K562 (cell line): ENCODE results near the gene CDKN1B. TPM values are rescaled to one million over a fixed set of nuclear protein-coding genes. Genes with fewer than 3 reads are reported as not detected.

Experiments
- ATAC-seq: fragments of 200-7000 bp; cut with Tn5 transposase; 3 replicates; pipeline ENCODE4 v1.9.1; 2020; ENCODE audit warnings: moderate library complexity
- BruUV-seq: library from RNA; stranded (reverse); fragments of 400-500 nt; replicated peaks from 2 replicates; lab custom pipeline; 2021; lab: Mats Ljungman, UMichigan
- CTCF ChIA-PET: fragments of 300-600 bp; formaldehyde crosslinking; extraction: SDS; loops from one replicate; lab custom pipeline; 2021; ENCODE audit warnings: low intra/inter-chr PET ratio; lab: Yijun Ruan, JAX
- POLR2A ChIA-PET: fragments of 300-600, 350-650 bp; sonication (Branson Sonifier 250); formaldehyde crosslinking; extraction: SDS; loops from one replicate; lab custom pipeline; 2021; ENCODE audit warnings: antibody characterized with exemption, inconsistent platforms; lab: Yijun Ruan, JAX
- DNase-seq, 4 experiments: peaks; one replicate each; pipeline versions ENCODE4 v3.0.0 to v3.0.0-alpha.2; 2011 to 2018; ENCODE audit warnings: low spot score in 3 of 4, mixed read lengths in 3 of 4; ENCODE audit errors: extremely low read depth in 1 of 4
- FAIRE-seq: peaks from 2 replicates; lab custom pipeline; 2011; peaks lifted over from hg19 to GRCh38; lab: Jason Lieb, UNC
- H2AFZ ChIP-seq: 2 replicates; pipeline ENCODE4 v1.6.0; 2011; ENCODE audit warnings: low read depth, low read length, control low read depth, inconsistent platforms
- H3K27ac ChIP-seq: fragments of 200-600 bp; 3 replicates; pipeline ENCODE4 v1.8.0; 2011; ENCODE audit warnings: low read depth, mild to moderate bottlenecking, control low read depth, inconsistent platforms, low read length, moderate library complexity, mixed read lengths; ENCODE audit errors: extremely low read depth
- H3K27me3 ChIP-seq, 2 experiments: fragments of 300-600 bp in 1 of 2; 2 replicates in 1 of 2; 3 replicates in 1 of 2; pipeline versions ENCODE4 v1.6.0 to v1.8.0; 2011; ENCODE audit warnings: inconsistent platforms in 2 of 2, low read length in 2 of 2, mild to moderate bottlenecking in 1 of 2, mixed read lengths in 1 of 2, moderate library complexity in 1 of 2; ENCODE audit not compliant: control insufficient read depth in 2 of 2, insufficient read depth in 2 of 2
- H3K36me3 ChIP-seq: fragments of 300-600 bp; 3 replicates; pipeline ENCODE4 v1.8.0; 2011; ENCODE audit warnings: mild to moderate bottlenecking, low read length, inconsistent platforms; ENCODE audit not compliant: control insufficient read depth, insufficient read depth
- H3K4me1 ChIP-seq, 2 experiments: fragments of 200-600 bp in 1 of 2; replicated peaks in 1 of 2; 2 replicates in 1 of 2; 3 replicates in 1 of 2; pipeline versions ENCODE4 v1.5.1 to v1.8.0; 2011; ENCODE audit warnings: inconsistent platforms in 2 of 2, low read length in 2 of 2, mild to moderate bottlenecking in 1 of 2, mixed read lengths in 1 of 2, moderate library complexity in 1 of 2; ENCODE audit not compliant: control insufficient read depth in 2 of 2, insufficient read depth in 2 of 2
- H3K4me2 ChIP-seq: 2 replicates; pipeline ENCODE4 v1.6.1; 2011; ENCODE audit warnings: low read length, control low read depth, inconsistent platforms, mixed read lengths; ENCODE audit not compliant: insufficient read depth
- H3K4me3 ChIP-seq: fragments of 200-600 bp; sonication (generic), shearing (Covaris generic); 2 replicates; pipeline ENCODE4 v1.5.1; 2016; ENCODE audit warnings: control low read depth, inconsistent platforms
- H3K79me2 ChIP-seq: fragments of 200-600 bp; 3 replicates; pipeline ENCODE4 v1.8.0; 2011; ENCODE audit warnings: low read length, inconsistent platforms; ENCODE audit not compliant: control insufficient read depth, insufficient read depth
- H3K9ac ChIP-seq, 2 experiments: 2 replicates each; pipeline versions ENCODE4 v1.6.0 to v1.6.1; 2011; ENCODE audit warnings: low read depth in 2 of 2, low read length in 2 of 2, control low read depth in 1 of 2, inconsistent platforms in 1 of 2, mild to moderate bottlenecking in 1 of 2, mixed read lengths in 1 of 2; ENCODE audit not compliant: insufficient read depth in 1 of 2
- H3K9me1 ChIP-seq: one replicate; pipeline ENCODE4 v1.6.0; 2011; ENCODE audit warnings: inconsistent platforms, mild to moderate bottlenecking, low read length, moderate library complexity; ENCODE audit not compliant: control insufficient read depth, insufficient read depth
- H3K9me3 ChIP-seq: replicated peaks from 2 replicates; pipeline ENCODE4 v1.5.1; 2011; ENCODE audit warnings: low read depth, low read length, inconsistent platforms; ENCODE audit not compliant: control insufficient read depth, insufficient read depth
- H4K20me1 ChIP-seq: replicated peaks from 2 replicates; pipeline ENCODE4 v1.6.1; 2011; ENCODE audit warnings: low read length, inconsistent platforms, mixed read lengths; ENCODE audit not compliant: control insufficient read depth, insufficient read depth
- GTF3C2 ChIP-seq: IDR thresholded peaks from 3 replicates; pipeline ENCODE4 v1.6.1; 2011; ENCODE audit warnings: borderline replicate concordance, mild to moderate bottlenecking, moderate library complexity; ENCODE audit not compliant: insufficient read length; ENCODE audit errors: extremely low read depth
- MBD1 ChIP-seq: fragments of 250-450 bp; sonication (Bioruptor Pico); IDR thresholded peaks from 2 replicates; pipeline ENCODE4 v1.8.0; 2022; ENCODE audit warnings: inconsistent platforms
- MECOM ChIP-seq: fragments of 250-450 bp; sonication (Bioruptor Pico); IDR thresholded peaks from 2 replicates; pipeline ENCODE4 v1.8.0; 2022; ENCODE audit warnings: inconsistent platforms
- POU5F1 ChIP-seq: fragments of 150-350 bp; IDR thresholded peaks from 2 replicates; pipeline ENCODE4 v1.6.1; 2014; ENCODE audit warnings: borderline replicate concordance, low read length, low read depth, mild to moderate bottlenecking; ENCODE audit not compliant: partially characterized antibody
- RBM15 ChIP-seq: fragments of 200-400 bp; formaldehyde crosslinking; IDR thresholded peaks from 2 replicates; pipeline ENCODE4 v1.6.1; 2018; ENCODE audit warnings: mild to moderate bottlenecking, low read length, moderate library complexity; ENCODE audit not compliant: insufficient read depth
- SIX5 ChIP-seq, 2 experiments: IDR thresholded peaks; 2 replicates each; pipeline ENCODE4 v1.6.1; 2011; ENCODE audit warnings: low read length in 2 of 2, borderline replicate concordance in 1 of 2, low read depth in 1 of 2, mild to moderate bottlenecking in 1 of 2, moderate library complexity in 1 of 2; ENCODE audit not compliant: insufficient read depth in 1 of 2
- ZNF184 ChIP-seq: sonication (generic); formaldehyde crosslinking; IDR thresholded peaks from 2 replicates; pipeline ENCODE4 v1.5.0; 2020; ENCODE audit warnings: missing genetic modification reagents
- WGBS: fragments of 100-300 bp; shearing (Covaris generic); methylation state at CpG from one replicate; pipeline ENCODE4 v1.1.6; 2016; ENCODE audit warnings: low coverage, mixed read lengths; ENCODE audit not compliant: insufficient coverage; ENCODE audit errors: missing lambda C conversion rate; 5-methylcytosine and 5-hydroxymethylcytosine counted together
- in situ Hi-C: fragments of 300-500 bp; cut with MboI; formaldehyde crosslinking; loops from 4 replicates; pipeline ENCODE4 v1.15.0; 2018; ENCODE audit warnings: inconsistent platforms, mixed read lengths
- intact Hi-C: fragments of 100-400 bp; cut with micrococcal nuclease; formaldehyde crosslinking; loops from 2 replicates; pipeline ENCODE4 v1.14.2; 2022
- polyA plus RNA-seq, 8 experiments: library from polyadenylated mRNA; depleted of rRNA in 4 of 8; stranded (reverse) in 5 of 8; unstranded in 3 of 8; fragments of >200 nt; fragmentation: Nextera tagmentation in 2 of 8; fragmentation: Illumina TruSeq in 1 of 8; extraction: Ambion mirVana in 2 of 8; extraction: Trizol in 1 of 8; gene quantifications; 2 replicates each; pipeline versions ENCODE4 v1.2.1 to v1.2.3, GENCODE V29; 2011 to 2014; ENCODE audit warnings: inconsistent platforms in 1 of 8, missing spikeins in 1 of 8
- total RNA-seq, 7 experiments: library from RNA; depleted of rRNA in 6 of 7; stranded (reverse); fragments of >200 nt in 6 of 7; fragmentation: Illumina TruSeq in 2 of 7; extraction: Trizol in 2 of 7; gene quantifications; 2 replicates each; pipeline versions ENCODE4 v1.2.1 to v1.2.3, GENCODE V29; 2011 to 2021; ENCODE audit warnings: low replicate concordance in 1 of 7

The CDKN1B gene
- total and polyA plus RNA-seq, 9 of the 15 experiments (the other 6 are each of a cell fraction or from before 2014, with no cell fraction given), result 2.6 to 35.2 (median 15.5) TPM

DNA sequence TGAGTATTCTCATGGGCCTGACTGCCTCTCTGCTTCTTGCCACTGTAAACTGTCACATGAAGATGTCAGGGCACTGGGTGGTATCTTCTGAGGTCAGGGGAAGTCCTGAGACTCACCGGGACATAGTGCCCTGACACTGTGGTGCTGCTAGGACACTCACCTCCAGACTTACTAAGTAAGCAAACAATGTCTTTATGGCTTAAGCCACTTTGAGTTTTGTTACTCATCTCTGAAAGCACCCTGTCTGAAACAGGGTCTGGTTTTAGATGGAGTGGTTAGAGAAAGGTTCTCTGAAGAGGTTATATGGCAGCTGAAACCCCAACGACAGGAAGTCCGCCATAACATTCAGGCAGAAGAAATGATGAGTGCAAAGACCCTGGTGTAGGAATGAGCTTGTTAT lies 43.9 kb upstream of the CDKN1B start:
- no peak overlapping the region for H3K9ac ChIP-seq
- H3K9me1 ChIP-seq, result no peaks in the 10 kb centered on the region
- no peaks in the 10 kb centered on the region for H3K9me3 ChIP-seq
- H3K4me1 ChIP-seq, result peaks cover 0 to 7% of the 10 kb centered on the region in 2 experiments; a peak in 3 of 5 replicates
- BruUV-seq, result no TSS peak
- no peak overlapping the region; the same call in 2 of the 3 replicates for H3K27ac ChIP-seq
- ChIA-PET CTCF (no interaction called here), POLR2A (interaction anchor here (1.0 kb wide), 1 partner anchor 46 kb away, joined by 3 read pairs; no protein-coding TSS in a partner anchor)
- no peaks in the 10 kb centered on the region for H3K27me3 ChIP-seq
- H3K4me2 ChIP-seq, result no peak overlapping the region
- ATAC-seq (no peak), FAIRE-seq (peak; percentile 46), DNase-seq (no peak)
- in situ Hi-C loops (no loop called here), intact Hi-C loops (no loop called here)
- peak overlapping the region; percentile 44; the same call in 1 of the 2 replicates for H2AFZ ChIP-seq
- 46% methylated on average over 3 of the region's 3 CpGs for whole genome bisulfite sequencing
- TF ChIP-seq GTF3C2, result no peak
- TF ChIP-seq MBD1 (CRISPR knock-in tag), result no peak
- no peak for TF ChIP-seq ZNF184
- TF ChIP-seq POU5F1, result no peak
- no peak for TF ChIP-seq MECOM (CRISPR knock-in tag)
- TF ChIP-seq RBM15, result no peak
- no peak for TF ChIP-seq SIX5 (IDR thresholded peaks at IDR 0.05; ENCODE audit: borderline replicate concordance in 1 of 2, insufficient read depth in 1 of 2, low read depth in 1 of 2, low read length in 2 of 2)
- no peaks in the 10 kb centered on the region for H3K36me3 ChIP-seq
- no peak overlapping the region for H3K4me3 ChIP-seq
- H4K20me1 ChIP-seq, result no peaks in the 10 kb centered on the region
- H3K79me2 ChIP-seq, result no peaks in the 10 kb centered on the region
